Mesendoderm (in vitro differentiated cells): ENCODE results near the gene LRBA.

Source experiments
- DNase-seq: peaks from one replicate; pipeline ENCODE4 v3.0.0; 2013
- H2AK5ac ChIP-seq: 2 replicates; pipeline ENCODE4 v1.6.1; 2013; ENCODE audit warnings: low read length, inconsistent platforms
- H2BK120ac ChIP-seq: 2 replicates; pipeline ENCODE4 v1.6.1; 2013; ENCODE audit warnings: low read depth, mild to moderate bottlenecking, low read length, moderate library complexity, mixed read lengths
- H2BK15ac ChIP-seq: replicated peaks from 2 replicates; pipeline ENCODE4 v1.6.1; 2013; ENCODE audit warnings: low read depth, mild to moderate bottlenecking, moderate library complexity
- H2BK5ac ChIP-seq: 2 replicates; pipeline ENCODE4 v1.6.1; 2013; ENCODE audit warnings: low read length, inconsistent platforms
- H3K18ac ChIP-seq: 2 replicates; pipeline ENCODE4 v1.6.1; 2013; ENCODE audit warnings: mild to moderate bottlenecking, low read length, mixed read lengths
- H3K23ac ChIP-seq: one replicate; pipeline ENCODE4 v1.6.1; 2013; ENCODE audit warnings: low read length
- H3K27ac ChIP-seq: 2 replicates; pipeline ENCODE4 v1.5.1; 2013; ENCODE audit warnings: low read depth, mild to moderate bottlenecking, inconsistent platforms, low read length, moderate library complexity
- H3K27me3 ChIP-seq: 2 replicates; pipeline ENCODE4 v1.6.1; 2013; ENCODE audit warnings: low read length, control low read depth, mild to moderate bottlenecking, inconsistent platforms; ENCODE audit not compliant: insufficient read depth, poor library complexity
- H3K36me3 ChIP-seq: 2 replicates; pipeline ENCODE4 v1.6.1; 2013; ENCODE audit warnings: low read length, inconsistent platforms; ENCODE audit not compliant: control insufficient read depth, insufficient read depth
- H3K4ac ChIP-seq: one replicate; pipeline ENCODE4 v1.6.1; 2013; ENCODE audit warnings: low read depth, mild to moderate bottlenecking, low read length, moderate library complexity
- H3K4me1 ChIP-seq: 2 replicates; pipeline ENCODE4 v1.6.1; 2013; ENCODE audit warnings: low read depth, low read length, inconsistent platforms; ENCODE audit not compliant: control insufficient read depth
- H3K4me2 ChIP-seq: 2 replicates; pipeline ENCODE4 v1.6.1; 2013; ENCODE audit warnings: low read length
- H3K4me3 ChIP-seq: 2 replicates; pipeline ENCODE4 v1.5.1; 2013; ENCODE audit warnings: mild to moderate bottlenecking, low read length
- H3K56ac ChIP-seq: one replicate; pipeline ENCODE4 v1.6.1; 2013; ENCODE audit warnings: low read length
- H3K79me1 ChIP-seq: 2 replicates; pipeline ENCODE4 v1.6.1; 2013; ENCODE audit warnings: low read length, inconsistent platforms
- H3K79me2 ChIP-seq: 2 replicates; pipeline ENCODE4 v1.6.1; 2013; ENCODE audit warnings: mild to moderate bottlenecking, low read length; ENCODE audit not compliant: control insufficient read depth, insufficient read depth
- H3K9ac ChIP-seq: 2 replicates; pipeline ENCODE4 v1.6.1; 2013; ENCODE audit warnings: low read length, inconsistent platforms
- H4K5ac ChIP-seq: one replicate; pipeline ENCODE4 v1.6.1; 2013; ENCODE audit warnings: low read length
- H4K8ac ChIP-seq: one replicate; pipeline ENCODE4 v1.6.1; 2013; ENCODE audit warnings: low read depth, mild to moderate bottlenecking, control low read depth, low read length, moderate library complexity
- WGBS: extraction: QIAGEN DNeasy Blood & Tissue Kit; methylation state at CpG from one replicate; pipeline ENCODE4 v1.1.7; 2013; ENCODE audit warnings: low lambda C conversion rate, missing lambda C conversion rate; ENCODE audit not compliant: insufficient coverage; ENCODE audit errors: extremely low coverage; 5-methylcytosine and 5-hydroxymethylcytosine counted together

The LRBA gene

DNA sequence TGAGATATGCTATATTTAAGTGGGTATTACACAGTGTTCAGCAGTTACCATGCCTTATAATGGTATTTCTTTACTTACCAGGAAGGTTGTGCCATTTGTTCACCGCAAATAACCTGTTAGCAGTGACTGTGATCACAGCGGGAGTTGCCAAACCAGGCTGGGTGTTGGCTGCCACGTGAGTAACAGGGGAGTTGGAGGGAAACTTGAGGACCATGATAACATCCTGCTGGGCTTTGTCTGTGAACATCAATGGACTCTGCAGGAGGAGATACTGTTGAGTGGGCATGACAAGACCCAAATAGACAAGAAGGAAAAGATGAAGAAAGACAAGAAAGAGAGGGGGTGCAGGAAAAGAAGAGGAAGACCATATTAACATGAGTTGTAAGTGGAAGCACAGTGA is 694.0 kb downstream of the LRBA start:
- H3K4ac ChIP-seq: no peak overlapping the region
- H3K36me3 ChIP-seq: no peaks in the 10 kb centered on the region
- no peak overlapping the region for H3K4me2 ChIP-seq
- H2BK120ac ChIP-seq: no peak overlapping the region
- no peak overlapping the region for H4K5ac ChIP-seq
- no peak overlapping the region for H3K27ac ChIP-seq
- no peaks in the 10 kb centered on the region for H3K79me2 ChIP-seq
- H3K9ac ChIP-seq: no peak overlapping the region
- H3K23ac ChIP-seq: no peak overlapping the region
- no peaks in the 10 kb centered on the region for H3K79me1 ChIP-seq
- no peak overlapping the region for H4K8ac ChIP-seq
- no peak overlapping the region for H2AK5ac ChIP-seq
- WGBS: no CpG with 5 or more reads among the region's 3 CpGs
- H3K4me1 ChIP-seq: peaks cover 12% of the 10 kb centered on the region
- H2BK15ac ChIP-seq: no peak overlapping the region
- DNase-seq: peak; percentile 93
- H3K27me3 ChIP-seq: no peaks in the 10 kb centered on the region
- H2BK5ac ChIP-seq: no peak overlapping the region
- H3K18ac ChIP-seq: no peak overlapping the region
- H3K56ac ChIP-seq: no peak overlapping the region
- H3K4me3 ChIP-seq: no peak overlapping the region

DNA sequence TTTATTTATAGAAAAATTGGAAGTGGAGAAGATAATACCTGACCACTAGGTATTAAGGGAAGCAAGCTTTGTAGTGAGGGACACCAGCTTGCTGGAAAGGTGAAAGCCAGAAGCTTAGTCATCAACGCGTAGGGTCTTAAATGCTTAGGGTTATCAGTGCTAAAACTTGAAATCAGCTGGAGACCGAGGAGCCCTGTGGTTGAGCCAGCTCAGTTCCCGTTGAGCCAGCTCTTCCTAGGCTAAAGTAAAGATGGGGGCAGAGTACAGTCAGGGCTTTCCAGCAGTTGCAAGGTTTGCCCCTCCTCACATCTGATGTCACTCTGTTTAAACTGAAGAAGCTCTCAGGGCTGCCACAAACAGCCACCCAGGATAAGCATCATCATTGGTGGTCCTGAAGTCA is 696.1 kb downstream of the LRBA start:
- H3K79me2 ChIP-seq: no peaks in the 10 kb centered on the region
- H3K36me3 ChIP-seq: no peaks in the 10 kb centered on the region
- H2BK5ac ChIP-seq: no peak overlapping the region
- H4K8ac ChIP-seq: no peak overlapping the region
- H3K4me2 ChIP-seq: no peak overlapping the region
- no peak overlapping the region for H3K27ac ChIP-seq
- no peak overlapping the region for H3K4me3 ChIP-seq
- H3K23ac ChIP-seq: no peak overlapping the region
- no peak overlapping the region for H4K5ac ChIP-seq
- H3K27me3 ChIP-seq: no peaks in the 10 kb centered on the region
- H2AK5ac ChIP-seq: no peak overlapping the region
- H3K4me1 ChIP-seq: peaks cover 19% of the 10 kb centered on the region
- H3K18ac ChIP-seq: no peak overlapping the region
- H3K4ac ChIP-seq: no peak overlapping the region
- H2BK15ac ChIP-seq: no peak overlapping the region
- peak; percentile 92 for DNase-seq
- H2BK120ac ChIP-seq: no peak overlapping the region
- no CpG with 5 or more reads among the region's 4 CpGs for WGBS
- H3K9ac ChIP-seq: no peak overlapping the region
- no peaks in the 10 kb centered on the region for H3K79me1 ChIP-seq
- H3K56ac ChIP-seq: no peak overlapping the region

DNA sequence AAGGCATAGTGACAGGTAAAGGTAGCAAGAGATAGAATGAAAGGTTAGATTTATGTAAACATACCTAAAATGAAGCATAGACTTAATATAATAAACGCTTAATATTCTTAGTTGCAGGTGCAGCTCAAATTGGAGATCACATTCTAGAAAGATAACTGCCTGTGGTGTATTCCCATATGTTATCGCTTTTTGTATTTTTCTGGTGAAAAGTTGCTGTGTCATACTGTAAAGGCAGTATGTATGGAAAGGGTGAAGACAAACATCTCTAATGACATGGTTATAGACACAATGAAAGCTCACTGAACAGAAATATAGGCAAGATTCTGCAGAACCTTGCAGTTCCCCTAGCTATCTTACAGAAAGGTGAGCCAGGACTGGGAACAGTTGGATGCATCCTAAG is 696.6 kb downstream of the LRBA start:
- no peak overlapping the region for H4K5ac ChIP-seq
- H3K4me1 ChIP-seq: peaks cover 19% of the 10 kb centered on the region
- H2BK15ac ChIP-seq: peak overlapping the region; percentile 60
- no peak overlapping the region for H3K4me2 ChIP-seq
- no peaks in the 10 kb centered on the region for H3K79me1 ChIP-seq
- no peaks in the 10 kb centered on the region for H3K36me3 ChIP-seq
- DNase-seq: no peak
- no peak overlapping the region for H3K4me3 ChIP-seq
- no peak overlapping the region for H3K56ac ChIP-seq
- no peak overlapping the region for H3K23ac ChIP-seq
- no peak overlapping the region for H3K18ac ChIP-seq
- H2AK5ac ChIP-seq: no peak overlapping the region
- H4K8ac ChIP-seq: no peak overlapping the region
- no CpG with 5 or more reads among the region's 2 CpGs for WGBS
- H2BK5ac ChIP-seq: no peak overlapping the region
- no peak overlapping the region for H3K9ac ChIP-seq
- no peak overlapping the region for H2BK120ac ChIP-seq
- H3K79me2 ChIP-seq: no peaks in the 10 kb centered on the region
- no peak overlapping the region for H3K27ac ChIP-seq
- H3K27me3 ChIP-seq: no peaks in the 10 kb centered on the region
- no peak overlapping the region for H3K4ac ChIP-seq

- H3K36me3 ChIP-seq: no peaks in the 10 kb centered on the region
- no peak for DNase-seq
- H3K56ac ChIP-seq: peak overlapping the region; percentile 32
- no peak overlapping the region for H4K8ac ChIP-seq
- no peak overlapping the region for H2BK120ac ChIP-seq
- H3K18ac ChIP-seq: peak overlapping the region; percentile 92
- no peak overlapping the region for H3K4me3 ChIP-seq
- WGBS: no CpG with 5 or more reads among the region's 6 CpGs
- no peaks in the 10 kb centered on the region for H3K27me3 ChIP-seq
- no peak overlapping the region for H2AK5ac ChIP-seq
- H3K23ac ChIP-seq: no peak overlapping the region
- H4K5ac ChIP-seq: no peak overlapping the region
- no peak overlapping the region for H2BK5ac ChIP-seq
- H3K4me2 ChIP-seq: no peak overlapping the region
- H3K79me1 ChIP-seq: no peaks in the 10 kb centered on the region
- no peak overlapping the region for H3K4ac ChIP-seq
- H3K27ac ChIP-seq: no peak overlapping the region
- H3K9ac ChIP-seq: no peak overlapping the region
- H3K4me1 ChIP-seq: peaks cover 19% of the 10 kb centered on the region
- no peaks in the 10 kb centered on the region for H3K79me2 ChIP-seq
- H2BK15ac ChIP-seq: no peak overlapping the region
Measured at GRCh38 chr4:150316332-150317205, 698.5 kb downstream of the LRBA start.

- H3K9ac ChIP-seq: no peak overlapping the region
- H2BK15ac ChIP-seq: no peak overlapping the region
- no peak overlapping the region for H3K23ac ChIP-seq
- no peak overlapping the region for H3K27ac ChIP-seq
- peaks cover 17% of the 10 kb centered on the region for H3K4me1 ChIP-seq
- no peak overlapping the region for H4K8ac ChIP-seq
- DNase-seq: no peak
- no CpG with 5 or more reads among the region's 2 CpGs for WGBS
- H2BK5ac ChIP-seq: no peak overlapping the region
- H3K79me1 ChIP-seq: no peaks in the 10 kb centered on the region
- H3K4me2 ChIP-seq: no peak overlapping the region
- H3K36me3 ChIP-seq: no peaks in the 10 kb centered on the region
- peak overlapping the region; percentile 87 for H3K18ac ChIP-seq
- peak overlapping the region; percentile 55 for H3K4ac ChIP-seq
- H4K5ac ChIP-seq: no peak overlapping the region
- no peak overlapping the region for H2BK120ac ChIP-seq
- H3K79me2 ChIP-seq: no peaks in the 10 kb centered on the region
- H3K4me3 ChIP-seq: no peak overlapping the region
- no peak overlapping the region for H2AK5ac ChIP-seq
- H3K27me3 ChIP-seq: no peaks in the 10 kb centered on the region
- peak overlapping the region; percentile 35 for H3K56ac ChIP-seq
Measured at GRCh38 chr4:150315691-150316090, 699.4 kb downstream of the LRBA start.

DNA sequence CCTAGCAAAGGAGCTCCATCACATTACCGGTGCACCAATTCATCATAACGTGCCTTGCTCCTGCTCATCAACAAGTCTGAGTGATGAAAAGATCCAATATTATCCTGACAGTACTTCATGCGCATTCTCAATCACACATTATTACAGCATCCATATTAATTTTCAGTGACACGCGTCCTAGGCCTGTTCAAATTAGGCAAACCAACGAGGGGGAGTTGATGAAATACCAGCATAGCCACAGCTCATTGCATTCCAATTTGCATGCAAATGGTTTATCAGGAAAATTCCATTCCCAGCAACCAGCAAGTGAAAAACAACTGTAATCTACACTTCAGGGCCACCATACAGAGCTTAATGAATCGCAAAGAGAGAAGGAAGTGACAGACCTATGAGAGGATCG is 699.9 kb downstream of the LRBA start:
- Histone ChIP-seq H3K27me3 (no peaks in the 10 kb centered on the region), H4K8ac (no peak overlapping the region), H3K9ac (no peak overlapping the region), H2BK120ac (no peak overlapping the region), H2AK5ac (no peak overlapping the region), H3K4ac (no peak overlapping the region), H3K27ac (no peak overlapping the region), H3K56ac (no peak overlapping the region), H3K79me2 (no peaks in the 10 kb centered on the region), H3K4me2 (no peak overlapping the region), H3K18ac (peak overlapping the region; percentile 51), H3K4me3 (no peak overlapping the region), H3K36me3 (no peaks in the 10 kb centered on the region), H2BK15ac (no peak overlapping the region), H3K4me1 (peaks cover 17% of the 10 kb centered on the region), H4K5ac (no peak overlapping the region), H3K79me1 (no peaks in the 10 kb centered on the region), H3K23ac (no peak overlapping the region), H2BK5ac (no peak overlapping the region)
- peak; percentile 93 for DNase-seq
- WGBS: no CpG with 5 or more reads among the region's 8 CpGs
